AG09309 (cell line): ENCODE results near the gene LEPROT.
"Not testable (repeated sequence)": the region's sequence is repeated elsewhere in the genome, so short reads cannot be mapped to it uniquely, and the experiment has no call there.

ENCODE experiments used
- DNase-seq: peaks from one replicate; pipeline ENCODE4 v3.0.0-alpha.2; 2010; ENCODE audit warnings: low read depth
- H3K4me3 ChIP-seq: 2 replicates; pipeline ENCODE4 v1.5.1; 2011; ENCODE audit warnings: mild to moderate bottlenecking, low read depth, low read length, moderate library complexity; ENCODE audit not compliant: control insufficient read depth
- TF ChIP-seq, protein P1 (sequence below): IDR thresholded peaks from 2 replicates; pipeline ENCODE4 v1.5.1; 2011; ENCODE audit warnings: mild to moderate bottlenecking, low read depth, low read length, inconsistent platforms; ENCODE audit not compliant: insufficient read depth, control insufficient read depth; ENCODE audit errors: missing control alignments

LEPROT gene

DNA sequence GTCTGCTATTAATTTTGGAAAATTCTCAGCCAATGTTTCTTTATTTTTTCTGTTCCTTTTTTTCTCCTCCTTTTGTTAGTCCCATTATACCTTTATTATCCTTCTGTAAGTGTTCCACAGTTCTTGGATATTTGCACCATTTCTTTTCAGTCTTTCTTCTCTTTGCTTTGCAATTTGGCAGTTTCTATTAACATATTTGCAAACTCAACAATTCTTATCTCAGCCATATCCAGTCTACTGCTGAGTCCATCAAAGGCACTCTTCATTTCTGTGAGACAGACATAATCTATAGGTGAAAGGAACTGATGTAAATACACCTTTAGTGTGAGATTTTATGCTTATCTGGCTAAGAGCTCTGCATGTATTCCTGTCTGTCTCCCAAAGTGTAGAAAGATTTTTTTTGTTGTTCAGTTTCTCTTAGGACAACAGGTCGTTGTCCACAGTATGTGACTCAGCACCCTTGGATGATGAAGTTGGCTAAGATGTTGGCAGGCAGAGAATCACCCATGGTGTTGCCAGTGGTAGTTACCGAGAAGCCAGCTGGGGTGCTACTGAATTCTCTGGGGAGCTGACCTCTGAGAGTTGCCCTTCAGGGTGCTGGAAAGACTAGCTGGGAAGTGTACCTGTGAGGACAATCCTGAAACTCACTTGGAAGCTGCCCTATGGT, 38.4 kb downstream of the LEPROT start:
- H3K4me3 ChIP-seq = no peak overlapping the region
- DNase-seq = no peak
- TF ChIP-seq, protein P1, sequence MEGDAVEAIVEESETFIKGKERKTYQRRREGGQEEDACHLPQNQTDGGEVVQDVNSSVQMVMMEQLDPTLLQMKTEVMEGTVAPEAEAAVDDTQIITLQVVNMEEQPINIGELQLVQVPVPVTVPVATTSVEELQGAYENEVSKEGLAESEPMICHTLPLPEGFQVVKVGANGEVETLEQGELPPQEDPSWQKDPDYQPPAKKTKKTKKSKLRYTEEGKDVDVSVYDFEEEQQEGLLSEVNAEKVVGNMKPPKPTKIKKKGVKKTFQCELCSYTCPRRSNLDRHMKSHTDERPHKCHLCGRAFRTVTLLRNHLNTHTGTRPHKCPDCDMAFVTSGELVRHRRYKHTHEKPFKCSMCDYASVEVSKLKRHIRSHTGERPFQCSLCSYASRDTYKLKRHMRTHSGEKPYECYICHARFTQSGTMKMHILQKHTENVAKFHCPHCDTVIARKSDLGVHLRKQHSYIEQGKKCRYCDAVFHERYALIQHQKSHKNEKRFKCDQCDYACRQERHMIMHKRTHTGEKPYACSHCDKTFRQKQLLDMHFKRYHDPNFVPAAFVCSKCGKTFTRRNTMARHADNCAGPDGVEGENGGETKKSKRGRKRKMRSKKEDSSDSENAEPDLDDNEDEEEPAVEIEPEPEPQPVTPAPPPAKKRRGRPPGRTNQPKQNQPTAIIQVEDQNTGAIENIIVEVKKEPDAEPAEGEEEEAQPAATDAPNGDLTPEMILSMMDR = no peak

DNA sequence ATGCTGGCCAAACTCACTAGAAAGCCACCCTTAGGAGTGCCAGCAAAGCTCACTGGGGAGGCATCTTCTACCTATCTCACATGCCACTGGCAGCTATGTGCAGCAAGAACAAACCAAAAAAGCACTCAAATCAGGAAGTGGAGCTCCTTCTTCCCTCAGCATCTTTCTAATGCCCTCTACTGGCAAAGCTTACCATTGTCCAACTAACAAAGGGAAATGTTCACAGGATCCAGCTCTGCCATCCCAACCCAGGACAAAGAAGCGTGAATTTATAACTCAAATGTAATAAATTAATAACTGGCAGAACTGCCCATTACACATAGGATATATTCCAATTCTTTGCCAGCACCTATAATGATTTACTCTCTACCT, 38.9 kb downstream of the LEPROT start:
- DNase-seq = no peak
- TF ChIP-seq, protein P1 = peak; percentile 67
- no peak overlapping the region for H3K4me3 ChIP-seq

DNA sequence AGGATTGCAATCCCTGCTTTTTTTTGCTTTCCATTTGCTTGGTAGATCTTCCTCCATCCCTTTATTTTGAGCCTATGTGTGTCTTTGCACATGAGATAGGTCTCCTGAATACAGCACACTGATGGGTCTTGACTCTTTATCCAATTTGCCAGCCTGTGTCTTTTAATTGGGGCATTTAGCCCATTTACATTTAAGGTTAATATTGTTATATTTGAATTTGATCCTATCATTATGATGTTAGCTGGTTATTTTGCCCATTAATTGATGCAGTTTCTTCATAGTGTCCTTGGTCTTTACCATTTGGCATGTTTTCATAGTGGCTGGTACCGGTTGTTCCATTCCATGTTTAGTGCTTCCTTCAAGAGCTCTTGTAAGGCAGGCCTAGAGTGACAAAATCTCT, 45.4 kb downstream of the LEPROT start:
- H3K4me3 ChIP-seq, DNase-seq: not testable (repeated sequence)

DNA sequence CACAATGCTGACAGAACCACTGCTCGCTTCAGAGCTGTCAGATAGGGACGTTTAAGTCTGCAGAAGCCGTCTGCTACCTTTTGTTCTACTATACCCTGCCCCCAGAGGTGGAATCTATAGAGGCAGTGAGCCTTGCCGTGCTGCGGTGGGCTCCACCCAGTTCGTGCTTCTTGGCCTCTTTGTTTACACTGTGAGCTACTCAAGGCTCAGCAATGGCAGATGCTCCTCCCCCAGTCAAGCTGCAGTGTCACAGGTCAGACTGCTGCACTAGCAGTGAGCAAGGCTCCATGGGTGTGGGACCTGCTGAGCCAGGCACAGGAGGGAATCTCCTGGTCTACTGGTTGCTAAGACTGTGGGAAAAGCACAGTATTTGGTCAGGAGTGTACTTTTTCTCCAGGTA, 47.1 kb downstream of the LEPROT start:
- H3K4me3 ChIP-seq = no peak overlapping the region
- TF ChIP-seq, protein P1 = no peak
- DNase-seq = no peak

DNA sequence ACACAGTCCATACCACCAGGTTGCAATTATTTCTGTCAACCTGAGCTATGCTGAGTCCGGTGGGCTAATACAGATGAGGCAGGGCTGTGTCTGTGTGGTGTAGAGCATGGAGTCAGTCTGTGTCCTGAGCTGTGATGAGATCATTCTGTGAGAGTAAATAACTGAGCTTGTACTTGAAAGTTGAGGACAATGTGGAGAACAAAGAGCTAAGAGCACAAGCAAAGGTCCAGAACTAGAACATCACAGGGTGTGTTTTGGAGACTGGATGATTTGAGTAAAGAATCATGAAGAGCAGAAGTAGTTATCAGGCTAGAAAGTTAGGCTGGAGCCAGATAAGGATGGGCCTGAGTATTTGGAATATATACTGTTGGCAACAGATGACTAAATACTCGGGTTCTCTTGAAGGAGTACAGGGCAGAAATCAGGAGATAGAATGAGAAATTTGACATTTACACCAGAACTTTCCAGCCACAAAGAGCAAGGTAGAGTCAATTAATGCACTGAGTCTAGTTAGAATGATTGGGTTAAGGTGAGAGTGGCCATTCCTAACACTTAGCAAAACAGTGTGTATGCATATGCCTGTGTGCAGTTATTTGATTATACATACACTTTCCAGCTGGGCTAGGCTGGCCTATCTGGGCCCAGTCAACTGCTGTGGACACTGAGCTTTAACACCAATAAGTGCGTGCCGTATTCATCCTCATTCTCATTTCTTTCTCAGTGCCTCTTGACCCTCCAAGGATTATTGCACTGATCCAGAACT, 48.8 kb downstream of the LEPROT start:
- no peak overlapping the region for H3K4me3 ChIP-seq
- TF ChIP-seq, protein P1 = no peak
- DNase-seq = no peak

DNA sequence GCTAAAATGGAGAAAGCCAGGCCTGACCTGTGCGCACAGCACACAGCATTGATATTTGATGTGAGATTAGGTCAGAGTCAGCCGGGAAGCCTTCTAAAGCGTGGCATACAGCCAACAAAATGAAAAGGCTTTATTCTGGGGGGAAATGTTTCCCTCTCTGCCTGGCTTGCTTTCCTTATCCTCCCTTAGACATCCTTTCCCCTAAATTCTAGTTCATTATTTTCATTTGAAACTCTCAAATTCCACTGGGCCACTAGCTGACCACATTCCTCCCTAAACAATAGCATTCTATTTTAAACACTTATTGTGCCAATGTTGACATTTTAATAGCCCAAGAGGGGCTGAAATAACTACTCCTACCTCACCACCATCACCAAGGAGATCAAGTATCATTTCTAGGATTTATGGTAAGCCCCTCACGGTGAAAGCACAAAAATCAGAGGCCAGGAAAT, 49.4 kb downstream of the LEPROT start:
- TF ChIP-seq, protein P1 = no peak
- no peak for DNase-seq
- no peak overlapping the region for H3K4me3 ChIP-seq

DNA sequence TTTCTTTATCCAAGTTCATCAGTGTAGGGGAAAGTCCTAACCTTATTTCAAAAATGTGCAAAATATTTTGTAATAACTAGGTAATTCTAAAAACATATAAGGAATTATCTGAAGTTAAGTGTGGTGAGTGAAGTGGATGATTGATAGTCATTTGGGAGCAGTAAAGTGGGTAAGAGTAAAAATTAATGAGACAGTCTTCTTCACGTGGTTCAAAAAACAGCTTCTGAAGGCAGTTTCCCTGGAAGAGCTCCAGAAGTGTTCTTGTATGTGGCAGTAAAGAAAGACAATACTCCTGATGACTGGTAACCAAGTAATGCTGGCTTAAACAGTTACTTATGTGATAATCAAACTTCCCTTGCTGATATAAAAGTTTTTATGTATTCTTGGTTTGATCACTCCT, 50.3 kb downstream of the LEPROT start:
- no peak for DNase-seq
- H3K4me3 ChIP-seq = no peak overlapping the region
- TF ChIP-seq, protein P1 = no peak
